ENCODE measurements around the gene LHX6.

The LHX6 gene

GRCh38 chr9:122234022-122234748 lies 5.4 kb upstream of the LHX6 start:
- DNase-seq: no peak

- DNase-seq: no peak
Observed at GRCh38 chr9:122232796-122233306, 4.1 kb upstream of the LHX6 start.

GRCh38 chr9:122229485-122229837 lies 704 bp upstream of the LHX6 start:
- no peak for DNase-seq

- DNase-seq: no peak
Observed at GRCh38 chr9:122228191-122228567, 578 bp downstream of the LHX6 start.

GRCh38 chr9:122227575-122227900 lies 1.2 kb downstream of the LHX6 start:
- DNase-seq: no peak

- DNase-seq: no peak
Observed at GRCh38 chr9:122226758-122227574, 1.8 kb downstream of the LHX6 start.

- no peak for DNase-seq
Observed at GRCh38 chr9:122226142-122226757, 2.5 kb downstream of the LHX6 start.

- DNase-seq: no peak
Observed at GRCh38 chr9:122225312-122226141, 3.2 kb downstream of the LHX6 start.

- DNase-seq: no peak
Observed at GRCh38 chr9:122223435-122223834, 5.3 kb downstream of the LHX6 start.

- DNase-seq: no peak
Observed at GRCh38 chr9:122222791-122223190, 6.0 kb downstream of the LHX6 start.

GRCh38 chr9:122221183-122221811 lies 7.5 kb downstream of the LHX6 start:
- peak; percentile 25 for DNase-seq

- no peak for DNase-seq
Observed at GRCh38 chr9:122220673-122221182, 8.0 kb downstream of the LHX6 start.

GRCh38 chr9:122219856-122220672 lies 8.7 kb downstream of the LHX6 start:
- DNase-seq: no peak

GRCh38 chr9:122218935-122219855 lies 9.6 kb downstream of the LHX6 start:
- no peak for DNase-seq

GRCh38 chr9:122218071-122218934 lies 10.5 kb downstream of the LHX6 start:
- no peak for DNase-seq

GRCh38 chr9:122217640-122218039 lies 11.1 kb downstream of the LHX6 start:
- peak; percentile 19 for DNase-seq

- DNase-seq: no peak
Observed at GRCh38 chr9:122216798-122217418, 11.8 kb downstream of the LHX6 start.

GRCh38 chr9:122216138-122216797 lies 12.5 kb downstream of the LHX6 start:
- no peak for DNase-seq
